GM19395 (cell line): ENCODE measurements around the gene TRMT61A.

Source experiments
- ATAC-seq: cut with Tn5 transposase; IDR thresholded peaks from one replicate; pipeline ENCODE4 v1.9.1; 2021; ENCODE audit warnings: mild to moderate bottlenecking, moderate library complexity; ENCODE audit not compliant: unreplicated experiment

Gene TRMT61A

GRCh38 chr14:103533999-103534575 lies 5.1 kb downstream of the TRMT61A start:
- no peak for ATAC-seq

GRCh38 chr14:103534576-103535061 lies 5.6 kb downstream of the TRMT61A start:
- ATAC-seq: no peak

GRCh38 chr14:103535081-103535890 lies 6.3 kb downstream of the TRMT61A start:
- ATAC-seq: no peak

GRCh38 chr14:103535891-103536565 lies 7.0 kb downstream of the TRMT61A start:
- no peak for ATAC-seq

GRCh38 chr14:103536693-103537092 lies 7.7 kb downstream of the TRMT61A start:
- no peak for ATAC-seq

GRCh38 chr14:103537175-103537990 lies 8.4 kb downstream of the TRMT61A start:
- ATAC-seq: no peak

GRCh38 chr14:103538291-103539055 lies 9.5 kb downstream of the TRMT61A start:
- no peak for ATAC-seq

- no peak for ATAC-seq
Observed at GRCh38 chr14:103539056-103539825, 10.2 kb downstream of the TRMT61A start.

- ATAC-seq: no peak
Observed at GRCh38 chr14:103540821-103541708, 12.1 kb downstream of the TRMT61A start.

GRCh38 chr14:103541709-103542604 lies 13.0 kb downstream of the TRMT61A start:
- no peak for ATAC-seq

- ATAC-seq: no peak
Observed at GRCh38 chr14:103542605-103543088, 13.7 kb downstream of the TRMT61A start.

- ATAC-seq: no peak
Observed at GRCh38 chr14:103543140-103543539, 14.1 kb downstream of the TRMT61A start.

- no peak for ATAC-seq
Observed at GRCh38 chr14:103543721-103544387, 14.9 kb downstream of the TRMT61A start.

- ATAC-seq: no peak
Observed at GRCh38 chr14:103544388-103545218, 15.6 kb downstream of the TRMT61A start.

- no peak for ATAC-seq
Observed at GRCh38 chr14:103545219-103545914, 16.4 kb downstream of the TRMT61A start.
